Islet precursor cell (in vitro differentiated cells): Measurements from ENCODE around the gene DPP10.

Experiments
- DNase-seq: peaks from one replicate; pipeline ENCODE4 v3.0.0-alpha.2; 2018

The DPP10 gene

GRCh38 chr2:115163572-115163971, 721.1 kb downstream of the DPP10 start:
- DNase-seq = no peak

GRCh38 chr2:115165529-115166109, 723.2 kb downstream of the DPP10 start:
- DNase-seq = no peak

- DNase-seq = no peak
Measured at GRCh38 chr2:115168457-115168856, 726.0 kb downstream of the DPP10 start.

- no peak for DNase-seq
Measured at GRCh38 chr2:115169814-115170213, 727.4 kb downstream of the DPP10 start.

GRCh38 chr2:115171751-115172150, 729.3 kb downstream of the DPP10 start:
- DNase-seq = no peak

DNA sequence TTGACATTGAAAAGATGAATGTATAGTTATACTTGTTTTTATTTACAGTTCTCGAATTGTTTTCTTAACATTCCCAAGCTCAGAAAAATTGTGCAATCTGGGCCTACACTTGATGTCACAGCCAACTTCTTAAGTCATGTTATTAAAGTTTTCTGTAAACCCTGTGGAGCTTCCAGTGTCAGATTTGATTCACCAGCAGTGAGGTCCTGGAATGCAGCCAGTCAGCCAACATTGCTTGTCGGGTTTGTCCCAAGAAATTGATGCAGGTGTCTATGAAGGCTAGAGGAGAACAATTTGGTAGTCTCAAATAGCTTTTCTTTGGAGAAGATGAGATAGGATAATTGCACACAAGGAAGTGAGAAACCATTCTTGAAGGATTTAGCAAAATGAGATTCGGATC, 732.2 kb downstream of the DPP10 start:
- DNase-seq = no peak

DNA sequence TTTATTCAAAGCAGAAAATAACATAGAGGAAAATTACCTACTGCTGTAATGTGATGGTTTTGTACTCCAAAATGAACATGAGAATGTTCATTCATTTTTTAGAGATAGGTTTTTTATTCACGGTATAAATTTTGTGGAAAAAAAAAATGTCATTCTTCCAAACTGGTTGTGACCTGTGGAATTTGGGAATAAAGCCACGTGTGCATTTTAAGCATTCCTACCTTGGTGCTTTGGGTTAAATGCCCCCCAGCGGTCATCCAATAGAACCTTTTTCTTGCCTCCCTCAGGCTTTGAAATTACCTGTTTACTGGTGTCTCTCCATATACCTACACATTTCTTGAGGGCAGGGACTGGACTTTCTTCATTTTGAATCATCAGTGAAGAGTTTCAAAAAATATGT, 740.7 kb downstream of the DPP10 start:
- DNase-seq = no peak

GRCh38 chr2:115190459-115190858, 748.0 kb downstream of the DPP10 start:
- peak; percentile 54 for DNase-seq

- DNase-seq = no peak
Measured at GRCh38 chr2:115194623-115195022, 752.2 kb downstream of the DPP10 start.

DNA sequence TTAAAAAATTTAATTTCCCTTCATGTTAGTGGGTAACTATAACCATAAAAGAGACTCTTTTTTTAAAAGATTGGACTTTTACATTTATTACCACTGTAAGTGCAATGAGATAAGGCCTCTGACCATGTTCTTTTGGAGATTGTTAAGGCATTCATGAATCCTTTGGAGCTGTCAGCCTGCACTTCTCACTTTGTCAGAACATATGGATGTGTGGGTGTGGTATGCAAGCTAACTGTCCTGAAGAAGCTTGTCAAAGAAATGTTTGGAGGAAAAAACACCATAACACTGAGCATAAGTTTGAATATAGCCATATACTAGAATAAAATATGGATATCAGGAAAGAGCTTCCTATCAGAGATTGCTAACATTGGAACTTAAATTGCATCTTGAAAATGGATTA, 754.1 kb downstream of the DPP10 start:
- DNase-seq = no peak

DNA sequence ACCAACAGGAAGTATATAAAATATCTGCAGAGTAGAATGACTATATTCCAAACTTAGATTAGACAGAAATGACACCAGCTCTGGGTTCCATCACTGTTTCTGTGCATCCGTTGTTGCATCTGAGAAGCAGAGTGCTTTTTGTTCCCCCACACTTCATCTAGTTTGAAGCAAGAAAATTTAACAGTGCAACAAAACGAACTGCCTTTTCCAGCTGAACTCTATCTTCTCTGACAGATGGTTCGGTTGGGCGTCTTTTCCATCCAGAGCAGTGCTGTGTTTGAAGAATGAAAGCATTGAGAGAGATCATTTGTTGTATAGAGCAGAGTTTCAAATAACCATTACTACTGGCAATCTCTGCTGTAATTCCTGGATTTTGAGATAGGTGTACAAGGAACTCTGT, 757.5 kb downstream of the DPP10 start:
- no peak for DNase-seq

- DNase-seq = no peak
Measured at GRCh38 chr2:115201386-115201785, 758.9 kb downstream of the DPP10 start.

DNA sequence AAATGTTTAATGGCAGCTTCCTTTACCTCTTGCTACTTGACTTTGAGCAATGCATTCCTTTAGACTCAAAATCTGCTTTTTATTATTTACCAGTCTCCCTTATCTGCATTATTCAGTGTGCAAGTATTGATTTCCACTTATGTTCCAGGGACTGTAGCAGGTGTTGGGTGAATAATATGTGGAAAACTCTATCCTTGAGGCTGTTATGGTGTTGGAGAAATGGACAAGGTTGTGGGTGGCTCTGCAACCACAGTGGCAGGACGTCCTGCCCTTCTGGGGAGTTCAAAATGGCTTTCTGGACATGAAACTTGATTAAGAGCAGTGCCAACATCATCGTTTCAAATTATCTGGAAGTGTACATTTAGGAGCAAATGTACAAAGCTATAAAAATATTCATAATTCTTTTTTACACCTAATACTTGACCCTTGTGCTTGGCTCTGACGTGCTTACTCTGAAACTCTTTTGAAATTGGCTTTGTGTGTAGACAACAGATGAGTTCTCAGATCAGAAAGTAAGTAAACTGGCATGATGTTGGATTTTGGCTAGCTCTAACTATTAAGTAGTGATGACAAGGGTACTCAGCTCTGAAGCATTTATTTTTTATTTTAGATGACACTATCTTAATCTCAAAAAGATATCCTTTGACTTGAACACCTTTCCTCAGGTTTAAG, 766.2 kb downstream of the DPP10 start:
- no peak for DNase-seq

- no peak for DNase-seq
Measured at GRCh38 chr2:115214050-115214449, 771.6 kb downstream of the DPP10 start.

DNA sequence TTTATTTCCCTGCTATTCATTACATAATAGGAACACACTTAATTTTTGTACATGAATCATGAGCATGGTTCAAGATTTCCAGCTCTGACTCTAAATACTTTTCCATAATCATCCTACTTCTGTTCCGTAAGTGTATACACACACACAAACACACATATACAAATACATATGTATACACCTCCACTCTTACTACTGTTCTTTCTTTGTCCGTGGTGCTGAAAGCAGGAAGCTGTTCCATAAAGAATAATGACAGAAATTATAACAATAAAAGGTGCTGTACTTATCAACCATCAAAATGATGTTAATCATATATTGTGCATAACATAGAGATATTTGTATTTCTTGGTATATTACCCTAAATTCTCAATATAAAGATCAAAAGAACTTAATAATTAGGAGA, 776.9 kb downstream of the DPP10 start:
- no peak for DNase-seq

GRCh38 chr2:115234186-115234585, 791.7 kb downstream of the DPP10 start:
- no peak for DNase-seq

GRCh38 chr2:115234737-115235136, 792.3 kb downstream of the DPP10 start:
- DNase-seq = no peak

GRCh38 chr2:115248066-115248465, 805.6 kb downstream of the DPP10 start:
- no peak for DNase-seq

- DNase-seq = no peak
Measured at GRCh38 chr2:115277366-115277765, 834.9 kb downstream of the DPP10 start.

- DNase-seq = no peak
Measured at GRCh38 chr2:115285416-115285815, 843.0 kb downstream of the DPP10 start.

DNA sequence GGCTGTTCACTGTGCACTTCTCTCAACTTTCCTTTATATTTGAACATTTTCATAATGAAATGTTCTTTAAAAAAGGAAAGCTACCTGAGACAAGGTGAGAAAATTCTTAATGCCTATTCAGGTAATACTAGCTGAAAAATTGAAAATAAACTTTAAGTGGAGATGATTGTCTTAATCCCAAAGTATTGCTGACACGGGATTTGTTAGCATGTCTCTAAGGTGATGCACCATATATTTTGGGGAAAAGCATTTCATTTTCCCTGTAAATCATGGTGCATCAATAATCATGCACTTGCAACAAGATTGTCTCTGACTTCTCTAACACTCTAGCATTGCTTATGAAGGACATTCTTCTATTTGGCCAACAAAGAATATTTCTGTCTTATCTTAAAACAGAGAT, 848.0 kb downstream of the DPP10 start:
- no peak for DNase-seq

GRCh38 chr2:115292742-115293141, 850.3 kb downstream of the DPP10 start:
- DNase-seq = no peak

GRCh38 chr2:115294999-115295398, 852.6 kb downstream of the DPP10 start:
- DNase-seq = peak; percentile 57

DNA sequence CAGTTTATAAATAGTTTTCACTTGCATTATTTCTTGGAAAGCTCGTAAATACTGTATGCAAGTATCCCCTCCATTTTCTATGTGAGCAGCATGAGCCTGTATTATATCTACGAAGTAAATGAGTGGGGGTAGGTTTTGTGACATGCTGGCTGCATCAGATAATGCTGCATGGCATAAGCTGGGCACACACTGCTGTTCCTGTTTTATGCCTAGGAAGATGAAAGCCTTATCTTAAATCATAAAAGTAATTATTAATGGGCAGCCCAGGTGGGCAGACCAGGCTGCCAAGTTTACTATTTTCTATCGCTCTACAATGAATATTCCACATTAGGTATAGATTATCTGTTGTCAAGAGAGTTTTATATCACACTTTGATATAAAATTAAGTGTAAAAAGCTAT, 854.6 kb downstream of the DPP10 start:
- DNase-seq = no peak

- no peak for DNase-seq
Measured at GRCh38 chr2:115299199-115299598, 856.8 kb downstream of the DPP10 start.
